Myocyte (in vitro differentiated cells): ENCODE results near the gene PTOV1. TPM values are rescaled to one million over a fixed set of nuclear protein-coding genes. Genes with fewer than 3 reads are reported as not detected.

Source experiments
- microRNA-seq: library from miRNA; unstranded; fragments of <30 nt; microRNA quantifications from one replicate; pipeline ENCODE4, GENCODE V29; 2016
- total RNA-seq: library from RNA; depleted of rRNA; stranded (reverse); fragments of >200 nt; gene quantifications from 2 replicates; pipeline ENCODE4 v1.2.3, GENCODE V29; 2014

Gene PTOV1
- total RNA-seq, 1 donor from 2014 or later: 161 TPM

Small RNA genes within 50 kb of the gene (microRNA-seq; reads per million reads assigned to microRNA genes)
- 0.65 reads per million for gene MIR4749
- gene MIR4750: 0.97 reads per million
- gene MIR6800: not detected

Other genes with a start within 250 kb of the PTOV1 start
- gene RRAS, start 211.0 kb upstream of the PTOV1 start, total RNA-seq: 29.8 and 42.1 TPM in 2 replicates
- gene SCAF1, start 208.9 kb upstream of the PTOV1 start, total RNA-seq: 26.9 and 33.8 TPM in 2 replicates
- 34.7 and 35.8 TPM in 2 replicates for gene IRF3, start 185.3 kb upstream of the PTOV1 start, total RNA-seq
- 11.4 and 11.8 TPM in 2 replicates for gene BCL2L12, start 185.2 kb upstream of the PTOV1 start, total RNA-seq
- gene PRMT1, start 173.9 kb upstream of the PTOV1 start, total RNA-seq: 528 and 584 TPM in 2 replicates
- gene ADM5, start 161.6 kb upstream of the PTOV1 start, total RNA-seq: 0.99 and 1.3 TPM in 2 replicates
- 1.4 and 1.7 TPM in 2 replicates for gene CPT1C, start 160.0 kb upstream of the PTOV1 start, total RNA-seq
- gene TSKS, start 87.9 kb upstream of the PTOV1 start, total RNA-seq: not detected in 2 replicates
- gene AP2A1, start 84.2 kb upstream of the PTOV1 start, total RNA-seq: 83.2 and 102 TPM in 2 replicates
- 22.6 and 26.7 TPM in 2 replicates for gene FUZ, start 37.9 kb upstream of the PTOV1 start, total RNA-seq
- gene MED25, start 32.9 kb upstream of the PTOV1 start, total RNA-seq: 22.7 and 40.1 TPM in 2 replicates
- 31.1 and 38.2 TPM in 2 replicates for gene PNKP, start 16.4 kb downstream of the PTOV1 start, total RNA-seq
- gene AKT1S1, start 26.2 kb downstream of the PTOV1 start, total RNA-seq: 25.0 and 25.5 TPM in 2 replicates
- 17.7 and 19.9 TPM in 2 replicates for gene TBC1D17, start 26.5 kb downstream of the PTOV1 start, total RNA-seq
- 0.35 and 0.83 TPM in 2 replicates for gene IL4I1, start 45.7 kb downstream of the PTOV1 start, total RNA-seq
- 31.9 and 32.8 TPM in 2 replicates for gene ATF5, start 78.0 kb downstream of the PTOV1 start, total RNA-seq
- gene NUP62, start 78.3 kb downstream of the PTOV1 start, total RNA-seq: 52.2 and 54.1 TPM in 2 replicates
- not detected in 2 replicates for gene SIGLEC11, start 110.0 kb downstream of the PTOV1 start, total RNA-seq
- gene VRK3, start 174.2 kb downstream of the PTOV1 start, total RNA-seq: 14.7 and 19.0 TPM in 2 replicates
- gene ZNF473, start 174.8 kb downstream of the PTOV1 start, total RNA-seq: 8.9 and 9.7 TPM in 2 replicates